IMR-90 (cell line): ENCODE results near the gene NFATC1. TPM values are rescaled to one million over a fixed set of nuclear protein-coding genes. Genes with fewer than 3 reads are reported as not detected.
A peak's percentile ranks its signal among the peaks of the same experiment; 100 is the strongest.

Experiments used
- ATAC-seq: fragments of 200-7000 bp; cut with Tn5 transposase; 2 replicates; pipeline ENCODE4 v1.9.1; 2020; ENCODE audit warnings: low read depth, mild to moderate bottlenecking, moderate library complexity
- BruUV-seq: library from RNA; stranded (reverse); fragments of 400-500 nt; replicated peaks from 2 replicates; lab custom pipeline; 2021; lab: Mats Ljungman, UMichigan
- CTCF ChIA-PET: fragments of 300-600 bp; formaldehyde crosslinking; extraction: SDS; loops from one replicate; lab custom pipeline; 2021; ENCODE audit warnings: antibody characterized with exemption; lab: Yijun Ruan, JAX
- POLR2A ChIA-PET: fragments of 300-600 bp; sonication (Branson Sonifier 250); formaldehyde crosslinking; loops from one replicate; lab custom pipeline; 2022; ENCODE audit warnings: antibody characterized with exemption; ENCODE audit not compliant: unreplicated experiment; lab: Charles Lee
- DNase-seq: peaks from one replicate; pipeline ENCODE4 v3.0.0; 2013
- H2AFZ ChIP-seq: replicated peaks from 2 replicates; pipeline ENCODE3; 2013; ENCODE audit warnings: low read length, mild to moderate bottlenecking; ENCODE audit not compliant: poor library complexity
- H2AK5ac ChIP-seq: 2 replicates; pipeline ENCODE4 v1.6.1; 2013; ENCODE audit warnings: low read depth, low read length, inconsistent platforms
- H2AK9ac ChIP-seq: replicated peaks from 2 replicates; pipeline ENCODE3; 2013; ENCODE audit warnings: mild to moderate bottlenecking, low read depth, low read length, moderate library complexity; ENCODE audit not compliant: poor library complexity
- H2BK120ac ChIP-seq: 2 replicates; pipeline ENCODE4 v1.6.1; 2013; ENCODE audit warnings: low read depth, low read length, inconsistent platforms
- H2BK15ac ChIP-seq: 3 replicates; pipeline ENCODE4 v1.6.1; 2013; ENCODE audit warnings: low read depth, low read length, inconsistent platforms
- H2BK20ac ChIP-seq: 2 replicates; pipeline ENCODE4 v1.6.1; 2013; ENCODE audit warnings: low read depth, mild to moderate bottlenecking, inconsistent platforms, low read length, moderate library complexity
- H2BK5ac ChIP-seq: 2 replicates; pipeline ENCODE4 v1.6.1; 2013; ENCODE audit warnings: mild to moderate bottlenecking, low read depth, low read length, inconsistent platforms; ENCODE audit not compliant: poor library complexity, severe bottlenecking
- H3K14ac ChIP-seq: replicated peaks from 2 replicates; pipeline ENCODE4 v1.6.1; 2013; ENCODE audit warnings: low read depth, low read length, inconsistent platforms
- H3K18ac ChIP-seq: 2 replicates; pipeline ENCODE4 v1.6.1; 2013; ENCODE audit warnings: low read depth, low read length, control low read depth
- H3K23ac ChIP-seq: 2 replicates; pipeline ENCODE4 v1.6.1; 2013; ENCODE audit warnings: low read depth, low read length, inconsistent platforms
- H3K27ac ChIP-seq: 2 replicates; pipeline ENCODE4 v1.5.1; 2013; ENCODE audit warnings: mild to moderate bottlenecking, control low read depth, low read length; ENCODE audit not compliant: insufficient read depth
- H3K27me3 ChIP-seq: 2 replicates; pipeline ENCODE4 v1.6.1; 2013; ENCODE audit warnings: low read length; ENCODE audit not compliant: control insufficient read depth, insufficient read depth
- H3K36me3 ChIP-seq: 2 replicates; pipeline ENCODE4 v1.6.1; 2013; ENCODE audit warnings: low read length, mixed read lengths; ENCODE audit not compliant: control insufficient read depth, insufficient read depth
- H3K4ac ChIP-seq: 2 replicates; pipeline ENCODE4 v1.6.1; 2013; ENCODE audit warnings: low read depth, low read length, inconsistent platforms
- H3K4me1 ChIP-seq: 2 replicates; pipeline ENCODE4 v1.6.1; 2013; ENCODE audit warnings: low read length, mixed read lengths; ENCODE audit not compliant: control insufficient read depth, insufficient read depth
- H3K4me2 ChIP-seq: 2 replicates; pipeline ENCODE4 v1.6.1; 2013; ENCODE audit warnings: low read depth, mild to moderate bottlenecking, control low read depth, low read length, moderate library complexity
- H3K4me3 ChIP-seq: 2 replicates; pipeline ENCODE4 v1.5.1; 2013; ENCODE audit warnings: low read depth, mild to moderate bottlenecking, control low read depth, low read length, moderate library complexity; ENCODE audit not compliant: insufficient read depth
- H3K56ac ChIP-seq: 2 replicates; pipeline ENCODE4 v1.6.1; 2013; ENCODE audit warnings: low read length, inconsistent platforms; ENCODE audit not compliant: insufficient read depth; ENCODE audit errors: extremely low read depth
- H3K79me1 ChIP-seq, 2 experiments: 2 replicates each; pipeline ENCODE4 v1.6.1; 2013; ENCODE audit warnings: low read length in 2 of 2, inconsistent platforms in 1 of 2, low read depth in 1 of 2
- H3K9ac ChIP-seq: 2 replicates; pipeline ENCODE4 v1.6.1; 2013; ENCODE audit warnings: low read depth, low read length, control low read depth
- H3K9me1 ChIP-seq: 2 replicates; pipeline ENCODE4 v1.6.1; 2013; ENCODE audit warnings: low read length, inconsistent platforms; ENCODE audit not compliant: insufficient read depth
- H3K9me3 ChIP-seq: 2 replicates; pipeline ENCODE4 v1.6.1; 2013; ENCODE audit warnings: low read length; ENCODE audit not compliant: control insufficient read depth, insufficient read depth
- H4K20me1 ChIP-seq: 2 replicates; pipeline ENCODE4 v1.6.1; 2013; ENCODE audit warnings: low read length, inconsistent platforms; ENCODE audit not compliant: insufficient read depth
- H4K5ac ChIP-seq: 2 replicates; pipeline ENCODE4 v1.6.1; 2013; ENCODE audit warnings: mild to moderate bottlenecking, low read depth, low read length, control low read depth
- H4K8ac ChIP-seq, 2 experiments: 2 replicates each; pipeline ENCODE4 v1.6.1; 2013; ENCODE audit warnings: low read depth in 2 of 2, low read length in 2 of 2, control low read depth in 1 of 2, inconsistent platforms in 1 of 2
- H4K91ac ChIP-seq: 2 replicates; pipeline ENCODE4 v1.6.1; 2013; ENCODE audit warnings: low read depth, low read length, inconsistent platforms; ENCODE audit not compliant: insufficient read depth
- BHLHE40 ChIP-seq: fragments of 150-350 bp; IDR thresholded peaks from 2 replicates; pipeline ENCODE4 v1.6.1; 2016; ENCODE audit warnings: mild to moderate bottlenecking, low read depth, low read length
- CHD1 ChIP-seq: IDR thresholded peaks from 2 replicates; pipeline ENCODE4 v1.6.1; 2012; ENCODE audit warnings: low read depth, low read length, improper control_type of control experiment
- MAFK ChIP-seq: IDR thresholded peaks from 2 replicates; pipeline ENCODE4 v1.6.1; 2012; ENCODE audit warnings: low read depth, low read length, improper control_type of control experiment
- POLR2A ChIP-seq: IDR thresholded peaks from 2 replicates; pipeline ENCODE4 v1.6.1; 2012; ENCODE audit warnings: mild to moderate bottlenecking, low read depth, low read length
- RAD21 ChIP-seq: IDR thresholded peaks from 2 replicates; pipeline ENCODE4 v1.6.1; 2012; ENCODE audit warnings: low read length, improper control_type of control experiment
- RCOR1 ChIP-seq: IDR thresholded peaks from 2 replicates; pipeline ENCODE4 v1.6.1; 2012; ENCODE audit warnings: mild to moderate bottlenecking, low read length, improper control_type of control experiment; ENCODE audit not compliant: insufficient replicate concordance
- USF2 ChIP-seq: fragments of 150-350 bp; IDR thresholded peaks from 2 replicates; pipeline ENCODE4 v1.6.1; 2017; ENCODE audit warnings: mild to moderate bottlenecking, antibody characterized with exemption, low read length, low read depth
- whole genome bisulfite sequencing, 2 experiments: methylation state at CpG; one replicate each; pipeline versions ENCODE4 v1.1.5 to v1.1.7; 2013; ENCODE audit warnings: missing lambda C conversion rate in 2 of 2; ENCODE audit not compliant: insufficient read length in 1 of 2; ENCODE audit errors: extremely low coverage in 2 of 2; 5-methylcytosine and 5-hydroxymethylcytosine counted together
- dilution Hi-C: fragments of 300-500 bp; cut with HindIII; formaldehyde crosslinking; loops from one replicate; pipeline ENCODE4 v1.14.3; 2018; ENCODE audit warnings: low sequenced_read_pairs; ENCODE audit not compliant: unreplicated experiment
- in situ Hi-C: fragments of 300-500 bp; cut with MboI; formaldehyde crosslinking; loops from 3 replicates; pipeline ENCODE4 v1.14.3; 2019; ENCODE audit warnings: low sequenced_read_pairs, inconsistent platforms, mixed read lengths
- intact Hi-C: fragments of 100-400 bp; cut with micrococcal nuclease; formaldehyde crosslinking; loops from 2 replicates; pipeline ENCODE4 v1.10.0; 2022
- polyA plus RNA-seq, 3 experiments: library from polyadenylated mRNA; depleted of rRNA; stranded (reverse); fragments of >200 nt; gene quantifications; 2 replicates each; pipeline ENCODE4 v1.2.3, GENCODE V29; 2012; ENCODE audit warnings: low replicate concordance in 1 of 3
- total RNA-seq: library from RNA; depleted of rRNA; stranded (reverse); fragments of >200 nt; gene quantifications from 2 replicates; pipeline ENCODE4 v1.2.3, GENCODE V29; 2012
- TF ChIP-seq, protein P1 (sequence below): conservative IDR thresholded peaks from 2 replicates; pipeline ENCODE4 v1.5.1; 2012; ENCODE audit warnings: mild to moderate bottlenecking, low read depth, low read length, improper control_type of control experiment

NFATC1 gene
- total and polyA plus RNA-seq, 2 of the 4 experiments (the other 2 are of a cell fraction): 0.36 to 1.8 TPM

DNA sequence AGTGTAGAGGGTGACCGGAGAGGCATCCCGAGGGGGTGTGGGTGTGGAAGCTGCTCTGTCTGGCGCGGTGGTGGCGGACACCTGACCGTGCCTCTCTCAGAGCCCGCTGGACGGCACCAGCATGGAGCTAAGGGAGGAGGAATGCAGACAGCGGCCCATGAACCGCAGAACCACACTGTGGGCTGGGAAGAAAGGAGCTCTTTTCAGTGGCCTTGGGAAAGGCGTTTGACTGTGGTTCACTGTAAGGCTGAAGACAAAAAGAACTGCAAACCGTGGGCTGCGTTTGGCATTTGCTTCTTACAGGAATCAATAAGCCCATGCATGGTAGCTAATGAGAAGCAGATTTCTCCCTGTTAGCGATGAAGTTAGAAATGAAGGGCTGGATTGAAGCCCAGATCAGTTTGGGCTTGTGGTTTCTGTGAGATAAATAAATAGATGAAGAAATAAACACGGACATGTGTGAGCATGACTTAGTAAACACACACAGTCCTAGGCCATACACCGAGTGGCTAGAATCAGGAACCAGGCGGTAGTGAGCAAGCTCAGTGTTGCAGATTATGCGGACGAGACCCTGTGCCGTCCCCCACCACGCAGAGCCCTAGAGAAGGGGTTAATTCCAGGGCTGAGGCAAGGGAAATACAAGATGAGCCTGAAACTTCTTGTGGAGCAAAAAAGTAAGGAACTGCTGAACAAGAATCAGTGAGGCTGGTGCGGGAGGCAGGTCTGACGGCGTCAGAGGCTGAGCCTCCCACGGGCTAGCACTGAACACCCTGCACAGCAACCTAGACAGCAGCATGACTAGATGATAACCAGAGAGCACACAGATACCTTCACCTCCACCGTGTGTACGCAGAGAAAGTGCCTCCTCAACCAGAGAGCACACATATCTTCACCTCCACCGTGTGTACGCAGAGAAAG is 29.3 kb upstream of the NFATC1 start:
- H4K20me1 ChIP-seq: peaks cover 25% of the 10 kb centered on the region
- H2BK5ac ChIP-seq: no peak overlapping the region
- no peaks in the 10 kb centered on the region for H3K9me3 ChIP-seq
- H3K9ac ChIP-seq: no peak overlapping the region
- in situ Hi-C loops (no loop called here), intact Hi-C loops (no loop called here), dilution Hi-C loops (no loop called here)
- H3K27ac ChIP-seq: peak overlapping the region; percentile 24; the same call in 1 of the 2 replicates
- H2AFZ ChIP-seq: peak overlapping the region; percentile 45
- H2BK20ac ChIP-seq: no peak overlapping the region
- H3K79me1 ChIP-seq: no peaks in the 10 kb centered on the region
- H2AK5ac ChIP-seq: peak overlapping the region; percentile 68
- ATAC-seq: peak; percentile 55
- no peaks in the 10 kb centered on the region; the same call in 1 of the 2 replicates for H3K36me3 ChIP-seq
- no peak overlapping the region; a peak in 1 of 4 replicates for H4K8ac ChIP-seq
- no peak overlapping the region for H4K91ac ChIP-seq
- H3K4me3 ChIP-seq: no peak overlapping the region
- no peak overlapping the region for H3K14ac ChIP-seq
- TF ChIP-seq RCOR1 (no peak), BHLHE40 (peak; percentile 19; the same call in 1 of the 2 replicates), POLR2A (no peak), CHD1 (no peak), USF2 (no peak), RAD21 (no peak), MAFK (no peak)
- TF ChIP-seq, protein P1, sequence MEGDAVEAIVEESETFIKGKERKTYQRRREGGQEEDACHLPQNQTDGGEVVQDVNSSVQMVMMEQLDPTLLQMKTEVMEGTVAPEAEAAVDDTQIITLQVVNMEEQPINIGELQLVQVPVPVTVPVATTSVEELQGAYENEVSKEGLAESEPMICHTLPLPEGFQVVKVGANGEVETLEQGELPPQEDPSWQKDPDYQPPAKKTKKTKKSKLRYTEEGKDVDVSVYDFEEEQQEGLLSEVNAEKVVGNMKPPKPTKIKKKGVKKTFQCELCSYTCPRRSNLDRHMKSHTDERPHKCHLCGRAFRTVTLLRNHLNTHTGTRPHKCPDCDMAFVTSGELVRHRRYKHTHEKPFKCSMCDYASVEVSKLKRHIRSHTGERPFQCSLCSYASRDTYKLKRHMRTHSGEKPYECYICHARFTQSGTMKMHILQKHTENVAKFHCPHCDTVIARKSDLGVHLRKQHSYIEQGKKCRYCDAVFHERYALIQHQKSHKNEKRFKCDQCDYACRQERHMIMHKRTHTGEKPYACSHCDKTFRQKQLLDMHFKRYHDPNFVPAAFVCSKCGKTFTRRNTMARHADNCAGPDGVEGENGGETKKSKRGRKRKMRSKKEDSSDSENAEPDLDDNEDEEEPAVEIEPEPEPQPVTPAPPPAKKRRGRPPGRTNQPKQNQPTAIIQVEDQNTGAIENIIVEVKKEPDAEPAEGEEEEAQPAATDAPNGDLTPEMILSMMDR: no peak
- peak overlapping the region; percentile 39; the same call in 1 of the 2 replicates for H3K18ac ChIP-seq
- peaks cover 18% of the 10 kb centered on the region for H3K4me1 ChIP-seq
- ChIA-PET CTCF (interaction anchor here (0.5 kb wide), 2 partner anchors 178 to 235 kb away, joined by 3 to 4 read pairs; no protein-coding TSS in a partner anchor), POLR2A (no interaction called here)
- no peak overlapping the region for H3K23ac ChIP-seq
- H3K4ac ChIP-seq: peak overlapping the region; percentile 13; the same call in 1 of the 2 replicates
- 0 out of 2 replicates have a peak overlapping the region, but pooled peaks have one; percentile 35 for H2BK120ac ChIP-seq
- peak overlapping the region; percentile 66 for H2AK9ac ChIP-seq
- H3K4me2 ChIP-seq: peak overlapping the region; percentile 36
- H3K27me3 ChIP-seq: no peaks in the 10 kb centered on the region
- 73% methylated on average over 8 of the region's 29 CpGs; no CpG with 5 or more reads in 1 of the 2 experiments for WGBS, 2 experiments
- H3K9me1 ChIP-seq: peaks cover 15% of the 10 kb centered on the region
- H2BK15ac ChIP-seq: no peak overlapping the region
- no TSS peak for BruUV-seq
- H4K5ac ChIP-seq: peak overlapping the region; percentile 19; the same call in 1 of the 2 replicates
- no peak overlapping the region for H3K56ac ChIP-seq
- DNase-seq: peak; percentile 95
